Stimulated activated naive CD4-positive, alpha-beta T cell treated with Interleukin-2 at 50 U/mL for 16 hours (primary cell): Measurements from ENCODE around the gene ANKRD53.

Source experiments
- DNase-seq: peaks from one replicate; lab custom pipeline; 2025; lab: John Stamatoyannopoulos, UW

ANKRD53 gene

GRCh38 chr2:70943205-70943871, 35.1 kb upstream of the ANKRD53 start:
- DNase-seq = no peak

- DNase-seq = no peak
Observed at GRCh38 chr2:70944111-70944690, 34.2 kb upstream of the ANKRD53 start.

- no peak for DNase-seq
Observed at GRCh38 chr2:70946832-70947442, 31.5 kb upstream of the ANKRD53 start.

- no peak for DNase-seq
Observed at GRCh38 chr2:70947556-70948184, 30.8 kb upstream of the ANKRD53 start.

- peak; percentile 73 for DNase-seq
Observed at GRCh38 chr2:70948337-70949003, 30.0 kb upstream of the ANKRD53 start.

- DNase-seq = no peak
Observed at GRCh38 chr2:70949086-70949485, 29.3 kb upstream of the ANKRD53 start.

GRCh38 chr2:70954886-70955285, 23.5 kb upstream of the ANKRD53 start:
- DNase-seq = no peak

DNA sequence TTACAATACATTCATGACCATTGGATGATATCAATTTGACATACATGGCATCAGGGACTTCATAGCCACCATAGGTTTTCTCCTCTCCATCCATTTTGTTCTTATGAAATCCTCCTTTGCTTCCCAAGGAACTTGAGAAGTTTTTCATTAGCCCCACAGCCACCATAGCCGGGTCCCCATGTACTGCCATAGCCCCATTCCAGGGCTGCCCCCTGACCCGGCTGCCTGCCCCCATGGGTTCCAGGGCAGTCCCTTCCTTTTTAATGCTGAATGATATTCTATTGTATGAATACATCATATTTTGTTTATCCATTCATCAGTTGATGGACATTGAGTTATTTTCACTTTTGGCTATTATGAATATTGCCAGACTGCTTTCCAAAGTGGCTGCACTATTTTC, 22.3 kb upstream of the ANKRD53 start:
- no peak for DNase-seq

DNA sequence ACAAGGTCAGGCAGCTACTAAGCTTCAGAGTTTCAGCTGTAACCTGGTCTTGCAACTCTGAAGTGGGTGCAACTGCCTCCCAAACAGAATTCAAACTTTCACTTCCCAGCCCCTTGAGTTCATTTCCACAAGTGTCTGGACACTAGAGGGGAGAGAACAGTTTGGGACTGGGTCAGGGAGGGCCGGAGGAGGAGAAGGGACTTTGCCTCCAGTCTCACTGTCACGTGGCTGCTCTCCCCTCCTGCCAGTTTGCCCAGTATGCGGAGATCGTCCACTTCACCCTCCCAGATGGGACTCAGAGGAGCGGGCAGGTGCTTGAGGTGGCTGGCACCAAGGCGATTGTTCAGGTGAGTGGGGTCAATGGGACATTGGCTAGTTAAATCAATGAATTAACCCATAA, 20.6 kb upstream of the ANKRD53 start:
- DNase-seq = no peak

- DNase-seq = no peak
Observed at GRCh38 chr2:70958759-70959158, 19.7 kb upstream of the ANKRD53 start.

GRCh38 chr2:70959271-70959761, 19.1 kb upstream of the ANKRD53 start:
- no peak for DNase-seq

DNA sequence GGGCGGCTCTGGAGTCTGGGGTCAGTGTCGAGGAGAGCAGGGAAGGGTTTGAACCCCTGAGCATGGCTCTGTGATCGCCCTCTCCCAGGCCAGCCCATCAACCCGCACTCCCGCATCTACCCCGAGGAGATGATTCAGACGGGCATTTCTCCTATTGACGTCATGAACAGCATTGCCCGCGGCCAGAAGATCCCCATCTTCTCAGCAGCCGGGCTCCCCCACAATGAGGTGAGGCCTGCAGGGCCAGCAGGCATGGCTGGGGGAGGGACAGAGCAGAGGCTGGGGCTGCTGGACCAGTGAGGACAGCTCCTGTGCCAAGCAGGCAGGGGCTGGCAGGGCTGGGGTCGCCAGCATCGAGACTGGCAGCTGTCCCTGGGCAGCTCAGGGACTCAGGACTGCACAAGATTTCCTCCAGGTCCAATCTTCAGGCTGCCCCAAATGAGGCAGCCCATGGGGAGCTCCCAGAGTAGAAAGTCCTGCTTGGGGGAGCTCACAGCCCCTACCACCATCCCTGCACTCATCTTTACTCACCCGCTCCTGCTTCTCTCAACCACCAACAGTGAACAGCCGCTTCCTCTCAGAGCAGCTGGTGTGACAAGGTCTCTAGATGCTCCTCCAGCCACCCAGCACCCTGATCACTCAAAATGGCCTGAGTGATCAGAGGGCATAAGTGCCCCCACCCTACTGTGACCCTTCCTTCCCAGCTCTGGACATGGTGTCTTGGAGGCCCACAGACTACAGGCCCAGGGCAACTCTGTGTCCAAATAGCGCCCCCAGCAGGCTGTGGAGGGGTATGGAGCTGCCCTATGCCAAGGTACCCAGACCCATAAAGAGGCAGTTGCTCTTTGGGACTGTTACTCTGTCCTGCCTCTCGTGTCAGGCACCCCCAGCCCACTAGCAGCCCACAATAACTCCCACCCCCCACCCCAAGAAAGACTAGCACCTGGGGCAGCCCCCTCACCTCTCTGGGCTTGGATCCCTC, 18.3 kb upstream of the ANKRD53 start:
- DNase-seq = no peak

GRCh38 chr2:70960833-70961647, 17.4 kb upstream of the ANKRD53 start:
- DNase-seq = no peak

DNA sequence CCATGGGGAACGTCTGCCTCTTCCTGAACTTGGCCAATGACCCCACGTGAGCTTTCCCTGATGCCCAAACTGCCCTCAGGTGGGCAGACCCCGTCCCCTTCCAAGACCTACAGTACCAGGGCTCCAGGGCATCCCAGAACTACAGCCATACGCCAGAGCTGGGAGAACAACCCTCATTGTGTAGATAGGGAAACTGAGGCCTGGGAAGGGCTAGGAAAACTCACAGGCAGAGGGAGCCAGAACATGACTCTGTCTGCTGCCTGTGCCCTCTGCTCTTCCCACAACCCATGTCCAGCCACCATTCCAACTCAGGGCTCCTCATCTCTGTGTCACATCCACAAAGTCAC, 16.8 kb upstream of the ANKRD53 start:
- no peak for DNase-seq

- DNase-seq = no peak
Observed at GRCh38 chr2:70962211-70962884, 16.1 kb upstream of the ANKRD53 start.

- DNase-seq = no peak
Observed at GRCh38 chr2:70962885-70963878, 15.2 kb upstream of the ANKRD53 start.

DNA sequence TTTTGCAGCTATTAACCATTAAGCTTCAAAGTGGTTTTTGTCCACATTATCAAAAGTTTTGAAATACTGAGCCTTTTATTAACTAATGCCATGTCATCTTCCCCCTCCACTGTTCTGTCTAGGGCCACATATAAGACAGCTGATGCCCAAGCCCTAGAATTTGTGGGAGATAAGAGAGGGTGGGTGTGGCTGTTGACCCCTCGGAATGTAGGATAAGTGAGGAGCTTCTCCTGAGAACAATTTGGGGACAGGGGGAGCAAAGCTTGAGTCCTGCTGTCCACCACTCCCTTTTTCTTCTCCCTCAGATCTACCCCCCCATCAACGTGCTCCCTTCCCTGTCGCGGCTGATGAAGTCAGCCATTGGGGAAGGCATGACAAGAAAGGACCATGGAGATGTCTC, 14.3 kb upstream of the ANKRD53 start:
- no peak for DNase-seq

GRCh38 chr2:70964596-70965386, 13.6 kb upstream of the ANKRD53 start:
- peak; percentile 75 for DNase-seq
